ENCODE measurements around the gene HBG2.

- TF ChIP-seq CTCF (IDR thresholded peaks at IDR 0.05; ENCODE audit: insufficient read depth, low read length): no peak
- TF ChIP-seq POLR2AphosphoS5 (IDR thresholded peaks at IDR 0.05; ENCODE audit: low read depth): no peak
- TF ChIP-seq GABPA (IDR thresholded peaks at IDR 0.05; ENCODE audit: low read depth): no peak
- TF ChIP-seq REST (IDR thresholded peaks at IDR 0.05; ENCODE audit: insufficient replicate concordance, low read depth): no peak
Measured at GRCh38 chr11:5231111-5231510, 23.5 kb downstream of the HBG2 start.
